GM12878 (cell line): ENCODE results near the gene RESP18.

Experiments used
- FOS ChIP-seq: IDR thresholded peaks from 3 replicates; pipeline ENCODE4 v1.6.1; 2011; ENCODE audit warnings: borderline replicate concordance; ENCODE audit not compliant: insufficient read length; ENCODE audit errors: extremely low read depth
- IKZF1 ChIP-seq: fragments of 450-650 bp; conservative IDR thresholded peaks from 2 replicates; pipeline ENCODE4 v1.6.1; 2017; ENCODE audit warnings: antibody characterized with exemption, mild to moderate bottlenecking
- NRF1 ChIP-seq: conservative IDR thresholded peaks from 2 replicates; pipeline ENCODE4 v1.6.1; 2011; ENCODE audit warnings: mild to moderate bottlenecking, low read depth, low read length, improper control_type of control experiment
- ZZZ3 ChIP-seq: IDR thresholded peaks from 2 replicates; pipeline ENCODE4 v1.6.1; 2011; ENCODE audit warnings: low read depth; ENCODE audit not compliant: control insufficient read depth, insufficient read length
- TF ChIP-seq, protein P1 (sequence below), 3 experiments: IDR thresholded peaks in 2 of 3; conservative IDR thresholded peaks in 1 of 3; 2 replicates each; pipeline ENCODE4 v1.5.1; 2011; ENCODE audit warnings: low read depth in 3 of 3, low read length in 3 of 3, mild to moderate bottlenecking in 3 of 3, control low read depth in 2 of 3, moderate library complexity in 2 of 3, inconsistent platforms in 1 of 3, mixed read lengths in 1 of 3; ENCODE audit not compliant: control insufficient read depth in 2 of 3, insufficient read depth in 1 of 3; ENCODE audit errors: extremely low read depth in 1 of 3

DNA sequence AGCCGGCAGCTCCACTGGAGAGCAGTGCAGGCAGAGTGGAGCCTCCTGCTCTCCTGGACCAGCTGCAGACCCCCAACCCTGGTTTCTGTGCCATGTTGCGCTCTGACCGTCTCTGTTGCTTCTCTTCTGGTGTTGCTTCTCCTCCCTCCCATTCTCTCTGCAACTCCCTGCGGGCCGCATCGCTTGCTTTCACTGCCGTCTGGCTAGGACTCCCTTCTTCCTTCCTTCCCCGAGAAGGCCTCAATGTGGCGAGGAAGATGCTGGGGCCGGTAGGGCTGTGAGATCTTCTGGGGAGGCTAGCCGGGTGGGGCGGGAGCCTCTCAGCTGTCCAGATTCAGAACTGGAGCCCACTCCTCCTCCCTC, 47.2 kb downstream of the RESP18 start:
- TF ChIP-seq IKZF1: no peak
- TF ChIP-seq, protein P1, sequence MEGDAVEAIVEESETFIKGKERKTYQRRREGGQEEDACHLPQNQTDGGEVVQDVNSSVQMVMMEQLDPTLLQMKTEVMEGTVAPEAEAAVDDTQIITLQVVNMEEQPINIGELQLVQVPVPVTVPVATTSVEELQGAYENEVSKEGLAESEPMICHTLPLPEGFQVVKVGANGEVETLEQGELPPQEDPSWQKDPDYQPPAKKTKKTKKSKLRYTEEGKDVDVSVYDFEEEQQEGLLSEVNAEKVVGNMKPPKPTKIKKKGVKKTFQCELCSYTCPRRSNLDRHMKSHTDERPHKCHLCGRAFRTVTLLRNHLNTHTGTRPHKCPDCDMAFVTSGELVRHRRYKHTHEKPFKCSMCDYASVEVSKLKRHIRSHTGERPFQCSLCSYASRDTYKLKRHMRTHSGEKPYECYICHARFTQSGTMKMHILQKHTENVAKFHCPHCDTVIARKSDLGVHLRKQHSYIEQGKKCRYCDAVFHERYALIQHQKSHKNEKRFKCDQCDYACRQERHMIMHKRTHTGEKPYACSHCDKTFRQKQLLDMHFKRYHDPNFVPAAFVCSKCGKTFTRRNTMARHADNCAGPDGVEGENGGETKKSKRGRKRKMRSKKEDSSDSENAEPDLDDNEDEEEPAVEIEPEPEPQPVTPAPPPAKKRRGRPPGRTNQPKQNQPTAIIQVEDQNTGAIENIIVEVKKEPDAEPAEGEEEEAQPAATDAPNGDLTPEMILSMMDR (IDR thresholded peaks at IDR 0.05 in 2 of 3, conservative IDR thresholded peaks at IDR 0.05 in 1 of 3; ENCODE audit: control insufficient read depth in 2 of 3, extremely low read depth in 1 of 3, insufficient read depth in 1 of 3, low read depth in 3 of 3, low read length in 3 of 3): no peak
- TF ChIP-seq ZZZ3: no peak
- no peak for TF ChIP-seq FOS
- TF ChIP-seq NRF1: no peak
